SK-N-MC (cell line): Measurements from ENCODE around the gene SLC38A10.
"Not testable (repeated sequence)": the region's sequence is repeated elsewhere in the genome, so short reads cannot be mapped to it uniquely, and the experiment has no call there.

Source experiments
- DNase-seq: peaks from one replicate; pipeline ENCODE4 v3.0.0-alpha.2; 2011; ENCODE audit warnings: low read depth, low spot score
- H3K27ac ChIP-seq: fragments of 200-600 bp; sonication (generic); 2 replicates; pipeline ENCODE4 v1.5.1; 2016; ENCODE audit warnings: mixed run types
- H3K36me3 ChIP-seq: fragments of 200-600 bp; sonication (generic); 2 replicates; pipeline ENCODE4 v1.6.1; 2017; ENCODE audit warnings: antibody characterized with exemption, low read length, mixed read lengths; ENCODE audit not compliant: insufficient read depth
- H3K4me3 ChIP-seq: fragments of 200-600 bp; sonication (generic); 2 replicates; pipeline ENCODE4 v1.5.1; 2016
- H3K9ac ChIP-seq: fragments of 200-600 bp; sonication (generic); 2 replicates; pipeline ENCODE4 v1.8.0; 2017; ENCODE audit warnings: mixed run types, mixed read lengths; ENCODE audit not compliant: insufficient read length
- H3K9me3 ChIP-seq: fragments of 200-600 bp; sonication (generic); 2 replicates; pipeline ENCODE4 v1.6.1; 2017; ENCODE audit warnings: low read depth, mild to moderate bottlenecking, antibody characterized with exemption, low read length, moderate library complexity, mixed read lengths
- EZH2 ChIP-seq: fragments of 200-600 bp; sonication (generic); IDR thresholded peaks from one replicate; pipeline ENCODE4 v1.6.1; 2017; ENCODE audit warnings: antibody characterized with exemption
- FOXP2 ChIP-seq: optimal IDR thresholded peaks from 2 replicates; pipeline ENCODE3; 2011; ENCODE audit warnings: mild to moderate bottlenecking, moderate library complexity; ENCODE audit not compliant: insufficient read depth; ENCODE audit errors: extremely low read length, control extremely low read depth
- POLR2AphosphoS5 ChIP-seq: IDR thresholded peaks from 2 replicates; pipeline ENCODE4 v1.6.1; 2012; ENCODE audit warnings: mild to moderate bottlenecking, low read depth, low read length, borderline replicate concordance

Gene SLC38A10

GRCh38 chr17:81309859-81310839, 15.0 kb upstream of the SLC38A10 start:
- no peak overlapping the region for H3K9ac ChIP-seq
- no peak for TF ChIP-seq FOXP2
- H3K36me3 ChIP-seq: no peaks in the 10 kb centered on the region
- no peak overlapping the region for H3K27ac ChIP-seq
- DNase-seq: no peak
- H3K4me3 ChIP-seq: no peak overlapping the region
- no peaks in the 10 kb centered on the region for H3K9me3 ChIP-seq

- Histone ChIP-seq H3K4me3 (no peak overlapping the region), H3K9ac (no peak overlapping the region), H3K9me3 (no peaks in the 10 kb centered on the region), H3K27ac (no peak overlapping the region), H3K36me3 (no peaks in the 10 kb centered on the region)
- no peak for DNase-seq
- TF ChIP-seq POLR2AphosphoS5 (no peak), FOXP2 (no peak), EZH2 (no peak)
These were observed 14.2 kb upstream of the SLC38A10 start for GRCh38 chr17:81309140-81309858.

- H3K27ac ChIP-seq, H3K36me3 ChIP-seq, H3K9ac ChIP-seq, H3K9me3 ChIP-seq, H3K4me3 ChIP-seq, DNase-seq: not testable (repeated sequence)
These were observed 13.7 kb upstream of the SLC38A10 start for GRCh38 chr17:81308784-81309139.

- Histone ChIP-seq H3K27ac (no peak overlapping the region), H3K4me3 (no peak overlapping the region)
These were observed 12.8 kb upstream of the SLC38A10 start for GRCh38 chr17:81307636-81308560.

GRCh38 chr17:81306898-81307510, 11.9 kb upstream of the SLC38A10 start:
- Histone ChIP-seq H3K9ac (no peak overlapping the region), H3K36me3 (no peaks in the 10 kb centered on the region), H3K4me3 (no peak overlapping the region), H3K27ac (no peak overlapping the region), H3K9me3 (no peaks in the 10 kb centered on the region)
- TF ChIP-seq FOXP2 (no peak), POLR2AphosphoS5 (no peak), EZH2 (no peak)
- DNase-seq: no peak

More at GRCh38 chr17:81307636-81308560, 12.8 kb upstream of the SLC38A10 start:
- DNase-seq: no peak
- TF ChIP-seq POLR2AphosphoS5: no peak
- TF ChIP-seq FOXP2: no peak
- TF ChIP-seq EZH2: no peak
- Histone ChIP-seq H3K9me3 (no peaks in the 10 kb centered on the region), H3K9ac (no peak overlapping the region), H3K36me3 (no peaks in the 10 kb centered on the region)

- Histone ChIP-seq H3K9me3 (no peaks in the 10 kb centered on the region), H3K27ac (no peak overlapping the region), H3K9ac (no peak overlapping the region), H3K4me3 (no peak overlapping the region), H3K36me3 (no peaks in the 10 kb centered on the region)
- TF ChIP-seq POLR2AphosphoS5: no peak
- no peak for TF ChIP-seq EZH2
- no peak for TF ChIP-seq FOXP2
- no peak for DNase-seq
These were observed 11.4 kb upstream of the SLC38A10 start for GRCh38 chr17:81306491-81306890.

GRCh38 chr17:81305051-81305630, 10.0 kb upstream of the SLC38A10 start:
- Histone ChIP-seq H3K9me3 (no peaks in the 10 kb centered on the region), H3K27ac (no peak overlapping the region)
- DNase-seq: no peak

More at GRCh38 chr17:81305051-81305630, 10.0 kb upstream of the SLC38A10 start:
- Histone ChIP-seq H3K36me3 (no peaks in the 10 kb centered on the region), H3K4me3 (no peak overlapping the region), H3K9ac (no peak overlapping the region)
- TF ChIP-seq EZH2 (no peak), POLR2AphosphoS5 (no peak), FOXP2 (no peak)
